HFFc6 (cell line): ENCODE data around the gene CFAP74. TPM values are rescaled to one million over a fixed set of nuclear protein-coding genes. Genes with fewer than 3 reads are reported as not detected.
"Not testable (repeated sequence)": the region's sequence is repeated elsewhere in the genome, so short reads cannot be mapped to it uniquely, and the experiment has no call there.

Source experiments
- DNase-seq: peaks from one replicate; pipeline ENCODE4 v3.0.0-alpha.2; 2018
- H3K27ac Mint-ChIP-seq: 2 replicates; pipeline ENCODE4 v1.8.0; 2020; ENCODE audit warnings: mild to moderate bottlenecking, mixed read lengths
- H3K27me3 Mint-ChIP-seq: 2 replicates; pipeline ENCODE4 v1.8.0; 2021; ENCODE audit warnings: mild to moderate bottlenecking, moderate library complexity, mixed read lengths; ENCODE audit not compliant: insufficient read depth
- H3K36me3 Mint-ChIP-seq: 2 replicates; pipeline ENCODE4 v1.8.0; 2021; ENCODE audit warnings: low read depth, mixed read lengths
- H3K4me1 Mint-ChIP-seq: 2 replicates; pipeline ENCODE4 v1.8.0; 2020; ENCODE audit warnings: low read depth, mixed read lengths
- H3K4me3 Mint-ChIP-seq: 2 replicates; pipeline ENCODE4 v1.8.0; 2020; ENCODE audit warnings: mild to moderate bottlenecking, moderate library complexity, mixed read lengths
- H3K9me3 Mint-ChIP-seq: 2 replicates; pipeline ENCODE4 v1.8.0; 2020; ENCODE audit warnings: mild to moderate bottlenecking, mixed read lengths
- CTCF ChIP-seq: fragments of 200-600 bp; sonication (generic); IDR thresholded peaks from 2 replicates; pipeline ENCODE4 v1.5.0; 2021; ENCODE audit warnings: antibody characterized with exemption, mild to moderate bottlenecking
- total RNA-seq, 6 experiments: library from RNA; stranded (reverse); fragmentation: NEBNext Ultra II Directional; extraction: Animal tissue kit (Norgen Biotek cat#: 25700); gene quantifications; 2 replicates in 1 of 6; 3 replicates in 5 of 6; pipeline ENCODE4 v1.2.3, GENCODE V29; 2021

Gene CFAP74
- total RNA-seq, 6 experiments from 2014 or later = not detected

DNA sequence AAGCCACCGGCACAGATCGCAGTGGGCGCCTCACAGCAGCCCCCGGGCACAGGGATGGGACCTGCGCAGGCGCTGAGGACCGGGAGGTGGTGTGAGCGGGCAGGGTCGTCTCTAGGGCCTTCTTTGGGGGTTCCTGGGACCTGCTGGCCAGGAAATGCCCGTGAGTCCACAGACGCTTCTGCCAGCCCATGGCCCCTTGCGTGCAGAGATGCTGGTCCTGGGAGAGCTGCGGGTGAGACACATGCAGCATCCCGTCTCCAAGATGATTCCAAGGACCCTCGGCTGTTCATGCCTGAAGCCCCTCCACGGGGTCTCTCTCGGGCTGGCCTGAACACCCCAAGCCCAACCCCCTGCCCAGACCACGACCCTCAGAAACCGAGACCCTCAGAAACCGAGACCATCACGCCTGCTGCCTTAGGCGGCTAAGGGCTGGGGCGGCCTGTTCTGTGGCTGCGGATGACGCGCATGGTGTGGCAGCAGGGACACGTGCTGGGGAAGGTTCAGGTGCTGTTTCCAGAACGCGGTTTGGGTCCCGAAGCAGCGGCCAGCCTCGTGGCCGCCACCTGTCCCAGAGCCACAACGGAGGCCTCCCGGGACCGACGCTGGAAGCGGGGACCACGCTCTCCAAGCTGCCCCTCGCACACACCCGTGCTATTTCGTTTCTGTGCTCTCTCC, 23.0 kb downstream of the CFAP74 start:
- no peak for DNase-seq
- Mint-ChIP-seq H3K36me3 (peaks cover 4% of the 10 kb centered on the region; the same call in 1 of the 2 replicates), H3K27me3 (peaks cover 10% of the 10 kb centered on the region), H3K9me3 (peaks cover 22% of the 10 kb centered on the region), H3K27ac (no peak overlapping the region), H3K4me1 (peaks cover 8% of the 10 kb centered on the region; the same call in 1 of the 2 replicates), H3K4me3 (no peak overlapping the region)
- TF ChIP-seq CTCF = no peak

DNA sequence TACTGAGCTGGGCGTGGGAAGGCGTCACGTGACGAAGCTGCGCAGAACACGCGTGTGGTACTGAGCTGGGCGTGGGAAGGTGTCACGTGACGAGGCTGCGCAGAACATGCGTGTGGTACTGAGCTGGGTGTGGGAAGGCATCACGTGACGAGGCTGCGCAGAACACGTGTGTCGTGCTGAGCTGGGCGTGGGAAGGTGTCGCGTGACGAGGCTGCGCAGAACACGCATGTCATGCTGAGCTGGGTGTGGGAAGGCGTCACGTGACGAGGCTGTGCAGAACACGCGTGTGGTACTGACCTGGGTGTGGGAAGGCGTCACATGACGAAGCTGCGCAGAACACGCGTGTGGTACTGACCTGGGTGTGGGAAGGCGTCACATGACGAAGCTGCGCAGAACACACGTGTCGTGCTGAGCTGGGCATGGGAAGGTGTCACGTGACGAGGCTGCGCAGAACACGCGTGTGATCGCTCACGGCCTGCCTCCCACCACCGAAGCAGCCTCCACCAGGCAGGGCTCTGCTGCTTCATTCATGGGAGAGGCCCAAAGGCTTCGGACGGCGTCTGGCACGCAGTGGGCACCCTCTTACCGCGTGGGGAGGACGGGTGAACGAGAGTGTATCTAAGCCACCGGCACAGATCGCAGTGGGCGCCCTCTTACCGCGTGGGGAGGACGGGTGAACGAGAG, 24.0 kb downstream of the CFAP74 start:
- no peak for TF ChIP-seq CTCF
- Mint-ChIP-seq H3K27ac (no peak overlapping the region), H3K36me3 (peaks cover 4% of the 10 kb centered on the region; the same call in 1 of the 2 replicates), H3K4me3 (no peak overlapping the region), H3K27me3 (peaks cover 13% of the 10 kb centered on the region), H3K4me1 (peaks cover 8% of the 10 kb centered on the region; the same call in 1 of the 2 replicates), H3K9me3 (peaks cover 30% of the 10 kb centered on the region)
- no peak for DNase-seq

DNA sequence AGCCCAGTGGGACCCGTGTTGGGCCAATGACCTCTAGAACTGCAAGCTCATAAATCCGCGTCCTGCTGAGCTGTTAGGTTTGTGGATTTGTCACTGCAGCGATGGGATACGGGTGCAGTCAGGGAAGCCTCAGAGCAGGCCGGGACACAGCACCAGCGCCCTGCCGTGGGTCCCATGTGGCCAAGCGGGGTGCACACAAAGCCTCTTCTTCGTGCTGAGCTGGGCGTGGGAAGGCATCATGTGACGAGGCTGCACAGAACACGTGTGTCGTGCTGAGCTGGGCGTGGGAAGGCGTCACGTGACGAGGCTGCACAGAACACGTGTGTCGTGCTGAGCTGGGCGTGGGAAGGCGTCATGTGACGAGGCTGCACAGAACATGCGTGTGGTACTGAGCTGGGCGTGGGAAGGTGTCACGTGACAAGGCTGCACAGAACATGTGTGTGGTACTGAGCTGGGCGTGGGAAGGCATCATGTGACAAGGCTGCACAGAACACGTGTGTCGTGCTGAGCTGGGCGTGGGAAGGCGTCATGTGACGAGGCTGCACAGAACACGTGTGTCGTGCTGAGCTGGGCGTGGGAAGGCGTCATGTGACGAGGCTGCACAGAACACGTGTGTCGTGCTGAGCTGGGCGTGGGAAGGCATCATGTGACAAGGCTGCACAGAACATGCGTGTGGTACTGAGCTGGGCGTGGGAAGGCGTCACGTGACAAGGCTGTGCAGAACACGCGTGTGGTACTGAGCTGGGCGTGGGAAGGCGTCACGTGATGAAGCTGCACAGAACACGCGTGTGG, 24.7 kb downstream of the CFAP74 start:
- H3K36me3 Mint-ChIP-seq, H3K4me1 Mint-ChIP-seq, H3K4me3 Mint-ChIP-seq, DNase-seq, H3K27ac Mint-ChIP-seq: not testable (repeated sequence)
- H3K27me3 Mint-ChIP-seq = peaks cover 17% of the 10 kb centered on the region
- H3K9me3 Mint-ChIP-seq = peaks cover 30% of the 10 kb centered on the region

DNA sequence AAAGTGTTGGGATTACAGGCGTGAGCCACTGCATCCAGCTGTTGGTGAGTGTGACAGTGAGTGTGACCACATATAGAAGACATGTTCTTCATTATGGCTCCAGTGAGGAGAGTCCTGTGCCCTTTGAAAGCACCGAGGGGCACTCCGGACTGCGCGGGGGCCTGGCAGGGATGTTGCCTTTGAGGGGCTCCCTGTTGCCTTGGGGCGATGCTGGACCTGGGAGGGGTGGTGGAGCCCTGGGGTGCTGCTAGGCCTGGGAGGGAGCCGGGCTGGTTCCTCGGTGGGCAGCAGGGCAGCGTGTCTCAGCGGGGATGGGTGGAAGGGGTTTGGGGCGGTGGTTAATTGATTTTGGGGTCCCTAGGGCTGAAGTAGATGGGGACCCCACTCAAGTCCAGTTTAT, 25.5 kb downstream of the CFAP74 start:
- H3K36me3 Mint-ChIP-seq = peaks cover 4% of the 10 kb centered on the region; the same call in 1 of the 2 replicates
- H3K27ac Mint-ChIP-seq = no peak overlapping the region
- peaks cover 30% of the 10 kb centered on the region for H3K9me3 Mint-ChIP-seq
- H3K27me3 Mint-ChIP-seq = peaks cover 19% of the 10 kb centered on the region
- H3K4me1 Mint-ChIP-seq = peaks cover 8% of the 10 kb centered on the region; the same call in 1 of the 2 replicates
- H3K4me3 Mint-ChIP-seq = no peak overlapping the region
- no peak for TF ChIP-seq CTCF
- DNase-seq = no peak

GRCh38 chr1:1976031-1976430, 27.6 kb downstream of the CFAP74 start:
- Mint-ChIP-seq H3K27me3 (peaks cover 19% of the 10 kb centered on the region), H3K27ac (no peak overlapping the region), H3K4me3 (no peak overlapping the region), H3K9me3 (peaks cover 37% of the 10 kb centered on the region), H3K36me3 (peaks cover 5% of the 10 kb centered on the region), H3K4me1 (peaks cover 8% of the 10 kb centered on the region; the same call in 1 of the 2 replicates)
- no peak for TF ChIP-seq CTCF
- no peak for DNase-seq
